HUES48 (cell line): ENCODE results near the gene EMD.

Source experiments
- H3K27ac ChIP-seq: one replicate; pipeline ENCODE4 v1.7.0; 2013; ENCODE audit warnings: low read depth, low read length, inconsistent platforms
- H3K27me3 ChIP-seq: 2 replicates; pipeline ENCODE4 v1.6.1; 2013; ENCODE audit warnings: mild to moderate bottlenecking, low read length; ENCODE audit not compliant: control insufficient read depth, insufficient read depth
- H3K36me3 ChIP-seq: 2 replicates; pipeline ENCODE4 v1.6.1; 2013; ENCODE audit warnings: low read length; ENCODE audit not compliant: control insufficient read depth, insufficient read depth
- H3K4me1 ChIP-seq: 2 replicates; pipeline ENCODE4 v1.6.1; 2013; ENCODE audit warnings: mild to moderate bottlenecking, low read length; ENCODE audit not compliant: control insufficient read depth, insufficient read depth
- H3K4me3 ChIP-seq: 2 replicates; pipeline ENCODE4 v1.5.1; 2013; ENCODE audit warnings: mild to moderate bottlenecking, low read depth, low read length
- H3K9ac ChIP-seq: 2 replicates; pipeline ENCODE4 v1.6.1; 2013; ENCODE audit warnings: mild to moderate bottlenecking, low read depth, low read length, moderate library complexity
- H3K9me3 ChIP-seq: 2 replicates; pipeline ENCODE4 v1.6.1; 2013; ENCODE audit warnings: low read length; ENCODE audit not compliant: control insufficient read depth, insufficient read depth

EMD gene

GRCh38 chrX:154373340-154374306 lies 5.5 kb upstream of the EMD start:
- H3K4me3 ChIP-seq, result peak overlapping the region; percentile 57
- H3K9me3 ChIP-seq, result peaks cover 18% of the 10 kb centered on the region
- H3K27ac ChIP-seq, result peak overlapping the region; percentile 51
- H3K27me3 ChIP-seq, result peaks cover 4% of the 10 kb centered on the region; the same call in 1 of the 2 replicates
- 0 out of 2 replicates have a peak overlapping the region, but pooled peaks have one; percentile 24 for H3K9ac ChIP-seq
- peaks cover 18% of the 10 kb centered on the region for H3K4me1 ChIP-seq
- peaks cover 7% of the 10 kb centered on the region for H3K36me3 ChIP-seq

- Histone ChIP-seq H3K9me3 (peaks cover 18% of the 10 kb centered on the region), H3K27ac (peak within 1 kb of the TSS; percentile 51)
These were observed 4.6 kb upstream of the EMD start, which contains the start of gene FLNA for GRCh38 chrX:154374313-154375155. Gene FLNA (minus strand): TSS chrX:154374634. CDS start chrX:154371245, 3,389 bp downstream.

GRCh38 chrX:154375156-154375504 lies 4.0 kb upstream of the EMD start:
- H3K27me3 ChIP-seq, result peaks cover 4% of the 10 kb centered on the region; the same call in 1 of the 2 replicates
- H3K4me3 ChIP-seq, result peak overlapping the region; percentile 45; the same call in 1 of the 2 replicates
- H3K9ac ChIP-seq, result no peak overlapping the region
- H3K36me3 ChIP-seq, result peaks cover 2% of the 10 kb centered on the region; the same call in 1 of the 2 replicates
- H3K4me1 ChIP-seq, result peaks cover 18% of the 10 kb centered on the region
- H3K27ac ChIP-seq, result no peak overlapping the region
- peaks cover 17% of the 10 kb centered on the region for H3K9me3 ChIP-seq

More at GRCh38 chrX:154374313-154375155, 4.6 kb upstream of the EMD start, which contains the start of gene FLNA:
- Histone ChIP-seq H3K9ac (0 out of 2 replicates have a peak within 1 kb of the TSS, but pooled peaks have one; percentile 24), H3K4me1 (peaks cover 18% of the 10 kb centered on the region), H3K4me3 (peak within 1 kb of the TSS; percentile 57), H3K27me3 (peaks cover 4% of the 10 kb centered on the region; the same call in 1 of the 2 replicates), H3K36me3 (peaks cover 5% of the 10 kb centered on the region; the same call in 1 of the 2 replicates)

- H3K9me3 ChIP-seq, result peaks cover 23% of the 10 kb centered on the region
- H3K36me3 ChIP-seq, result peaks cover 10% of the 10 kb centered on the region; the same call in 1 of the 2 replicates
- peaks cover 4% of the 10 kb centered on the region; the same call in 1 of the 2 replicates for H3K27me3 ChIP-seq
- H3K4me1 ChIP-seq, result peaks cover 29% of the 10 kb centered on the region
- H3K27ac ChIP-seq, result no peak overlapping the region
- no peak overlapping the region for H3K4me3 ChIP-seq
- H3K9ac ChIP-seq, result no peak overlapping the region
These were observed 2.3 kb upstream of the EMD start for GRCh38 chrX:154376774-154377173.

DNA sequence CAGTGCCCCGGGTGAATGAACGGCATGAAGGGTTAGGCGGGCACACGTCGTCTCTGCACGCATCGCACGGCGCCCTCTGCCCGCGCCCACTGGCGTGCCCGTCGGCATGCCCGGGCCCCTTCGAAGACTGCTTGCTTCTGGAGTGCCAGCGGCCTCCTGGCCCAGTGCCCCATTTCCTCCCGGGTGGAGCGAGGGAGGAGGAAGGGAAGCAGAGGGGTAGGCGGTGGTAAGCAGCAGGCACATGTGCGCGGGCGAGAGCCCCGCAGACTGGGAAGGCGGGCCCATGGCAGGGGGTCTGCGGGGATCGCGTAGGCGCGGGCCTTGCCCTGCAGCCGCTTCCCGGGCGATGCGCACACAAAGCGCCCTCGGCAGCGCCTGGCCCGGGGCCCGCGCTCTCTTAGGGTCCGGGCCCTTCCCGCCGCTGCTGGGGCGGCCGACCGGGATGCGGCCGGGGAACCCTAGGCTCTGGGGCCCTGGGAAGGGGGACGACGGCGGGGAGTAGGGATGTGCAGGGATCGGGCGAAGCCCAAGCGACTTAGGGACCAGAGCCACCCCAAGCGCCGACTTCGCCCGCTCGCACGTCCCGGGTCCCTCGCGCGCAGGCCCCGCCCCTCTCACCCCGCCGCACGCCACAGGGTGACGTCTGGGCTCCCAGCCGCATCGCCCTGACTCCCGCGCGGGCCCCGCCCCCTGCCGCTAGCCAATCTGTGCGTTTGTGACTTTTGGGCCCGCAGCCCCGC lies 866 bp upstream of the EMD start:
- Histone ChIP-seq H3K27ac (peak overlapping the region; percentile 96), H3K9me3 (peaks cover 17% of the 10 kb centered on the region), H3K36me3 (peaks cover 10% of the 10 kb centered on the region; the same call in 1 of the 2 replicates), H3K9ac (peak overlapping the region; percentile 70), H3K4me3 (peak overlapping the region; percentile 58), H3K4me1 (peaks cover 19% of the 10 kb centered on the region), H3K27me3 (peaks cover 4% of the 10 kb centered on the region; the same call in 1 of the 2 replicates)

- Histone ChIP-seq H3K27me3 (no peaks in the 10 kb centered on the region), H3K36me3 (peaks cover 10% of the 10 kb centered on the region; the same call in 1 of the 2 replicates), H3K4me1 (peaks cover 11% of the 10 kb centered on the region), H3K9me3 (peaks cover 20% of the 10 kb centered on the region; the same call in 1 of the 2 replicates), H3K27ac (peak overlapping the region; percentile 95), H3K9ac (peak overlapping the region; percentile 92), H3K4me3 (peak overlapping the region; percentile 80)
These were observed 465 bp downstream of the EMD start for GRCh38 chrX:154379569-154379951.

GRCh38 chrX:154380153-154380552 lies 1.1 kb downstream of the EMD start:
- Histone ChIP-seq H3K27me3 (no peaks in the 10 kb centered on the region), H3K4me3 (peak overlapping the region; percentile 80), H3K9me3 (peaks cover 20% of the 10 kb centered on the region; the same call in 1 of the 2 replicates), H3K36me3 (peaks cover 10% of the 10 kb centered on the region; the same call in 1 of the 2 replicates), H3K27ac (peak overlapping the region; percentile 95), H3K9ac (peak overlapping the region; percentile 92; the same call in 1 of the 2 replicates), H3K4me1 (peaks cover 11% of the 10 kb centered on the region)

- Histone ChIP-seq H3K27me3 (no peaks in the 10 kb centered on the region), H3K9me3 (peaks cover 20% of the 10 kb centered on the region; the same call in 1 of the 2 replicates), H3K9ac (peak overlapping the region; percentile 92; the same call in 1 of the 2 replicates), H3K4me1 (peaks cover 11% of the 10 kb centered on the region), H3K4me3 (peak overlapping the region; percentile 80), H3K36me3 (peaks cover 10% of the 10 kb centered on the region; the same call in 1 of the 2 replicates), H3K27ac (peak overlapping the region; percentile 95)
These were observed 1.7 kb downstream of the EMD start for GRCh38 chrX:154380787-154381186.

DNA sequence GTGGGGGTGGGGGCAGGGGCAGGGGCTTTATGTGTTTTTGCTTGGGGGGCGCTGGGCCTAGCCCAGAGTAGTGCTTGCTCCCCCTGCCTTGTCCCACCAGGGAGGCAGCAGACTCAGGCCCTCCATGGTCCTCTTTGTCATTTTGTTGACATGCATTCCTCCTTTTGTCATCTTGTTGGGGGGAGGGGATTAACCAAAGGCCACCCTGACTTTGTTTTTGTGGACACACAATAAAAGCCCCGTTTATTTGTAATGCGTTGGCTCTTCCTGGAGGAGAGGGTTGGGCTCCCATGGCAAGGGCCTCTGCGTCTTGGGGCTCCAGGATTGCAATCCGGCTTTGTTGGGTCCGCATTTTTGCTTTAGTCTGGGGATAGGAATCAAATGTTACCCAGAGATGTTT lies 2.2 kb downstream of the EMD start:
- Histone ChIP-seq H3K27me3 (no peaks in the 10 kb centered on the region), H3K9ac (peak overlapping the region; percentile 46; the same call in 1 of the 2 replicates), H3K4me1 (peaks cover 11% of the 10 kb centered on the region), H3K9me3 (peaks cover 20% of the 10 kb centered on the region; the same call in 1 of the 2 replicates), H3K4me3 (peak overlapping the region; percentile 35; the same call in 1 of the 2 replicates), H3K27ac (peak overlapping the region; percentile 95), H3K36me3 (peaks cover 10% of the 10 kb centered on the region; the same call in 1 of the 2 replicates)
